ENCODE measurements around the gene CEP20.
"Not testable (repeated sequence)": the region's sequence is repeated elsewhere in the genome, so short reads cannot be mapped to it uniquely, and the experiment has no call there.

The CEP20 gene

GRCh38 chr16:15857724-15858560, 30.5 kb downstream of the CEP20 start:
- DNase-seq (ENCODE audit: low read depth), result no peak

- DNase-seq (ENCODE audit: low read depth), result no peak
These were observed 31.3 kb downstream of the CEP20 start, which contains the start of gene MYH11 for GRCh38 chr16:15856901-15857698. Gene MYH11, minus strand, starts transcription at chr16:15857028. Its CDS starts 18,776 bp downstream, at chr16:15838252.

GRCh38 chr16:15856182-15856581, 32.2 kb downstream of the CEP20 start:
- no peak for DNase-seq (ENCODE audit: low read depth)

- no peak for DNase-seq (ENCODE audit: low read depth)
These were observed 32.7 kb downstream of the CEP20 start for GRCh38 chr16:15855704-15856003.

- DNase-seq (ENCODE audit: low read depth), result no peak
These were observed 33.3 kb downstream of the CEP20 start for GRCh38 chr16:15854906-15855703.

GRCh38 chr16:15854061-15854460, 34.3 kb downstream of the CEP20 start:
- DNase-seq (ENCODE audit: low read depth), result no peak

- DNase-seq (ENCODE audit: low read depth), result no peak
These were observed 35.4 kb downstream of the CEP20 start for GRCh38 chr16:15853021-15853420.

- DNase-seq (ENCODE audit: low read depth), result not testable (repeated sequence)
These were observed 37.8 kb downstream of the CEP20 start for GRCh38 chr16:15850555-15850954.

- DNase-seq (ENCODE audit: low read depth), result no peak
These were observed 39.0 kb downstream of the CEP20 start for GRCh38 chr16:15849209-15849981.

- DNase-seq (ENCODE audit: low read depth), result no peak
These were observed 40.7 kb downstream of the CEP20 start for GRCh38 chr16:15847611-15848175.

- no peak for DNase-seq (ENCODE audit: low read depth)
These were observed 41.9 kb downstream of the CEP20 start for GRCh38 chr16:15846510-15846909.

GRCh38 chr16:15843635-15844279, 44.6 kb downstream of the CEP20 start:
- DNase-seq (ENCODE audit: low read depth), result no peak

- DNase-seq (ENCODE audit: low read depth), result not testable (repeated sequence)
These were observed 49.2 kb downstream of the CEP20 start for GRCh38 chr16:15839204-15839603.

GRCh38 chr16:15837761-15838160, 50.6 kb downstream of the CEP20 start:
- no peak for DNase-seq (ENCODE audit: low read depth)

GRCh38 chr16:15836965-15837611, 51.3 kb downstream of the CEP20 start:
- no peak for DNase-seq (ENCODE audit: low read depth)

- DNase-seq (ENCODE audit: low read depth), result no peak
These were observed 52.3 kb downstream of the CEP20 start for GRCh38 chr16:15836074-15836473.

- no peak for DNase-seq (ENCODE audit: low read depth)
These were observed 53.1 kb downstream of the CEP20 start for GRCh38 chr16:15835136-15835878.

- DNase-seq (ENCODE audit: low read depth), result no peak
These were observed 53.9 kb downstream of the CEP20 start for GRCh38 chr16:15834502-15834901.

GRCh38 chr16:15833541-15833940, 54.9 kb downstream of the CEP20 start:
- no peak for DNase-seq (ENCODE audit: low read depth)

- no peak for DNase-seq (ENCODE audit: low read depth)
These were observed 56.2 kb downstream of the CEP20 start for GRCh38 chr16:15832241-15832640.

Measured in stromal cell of bone marrow (primary cell).